ENCODE data around the gene SLAMF1. TPM values are rescaled to one million over a fixed set of nuclear protein-coding genes. Genes with fewer than 3 reads are reported as not detected.

SLAMF1 gene
- total and polyA plus RNA-seq, 9 of the 15 experiments (the other 6 are each of a cell fraction or from before 2014, with no cell fraction given): 0.04 to 0.17 (median 0.11) TPM; not detected in 4

- 67% methylated on average over 4 of the region's 4 CpGs for WGBS (ENCODE audit: insufficient coverage, low coverage, missing lambda C conversion rate)
- H3K27ac ChIP-seq (ENCODE audit: extremely low read depth, low read depth, low read length): no peak overlapping the region
- intact Hi-C loops (cut with micrococcal nuclease) (no loop called here), in situ Hi-C loops (cut with MboI) (no loop called here)
- FAIRE-seq (no peak), ATAC-seq (no peak), DNase-seq (ENCODE audit: extremely low read depth in 1 of 4, low spot score in 3 of 4) (no peak)
- 0 out of 2 replicates have a peak, but pooled peaks cover 3% of the 10 kb centered on the region for H3K9me3 ChIP-seq (replicated peaks; ENCODE audit: control insufficient read depth, insufficient read depth, low read depth, low read length)
- TF ChIP-seq, protein P1, sequence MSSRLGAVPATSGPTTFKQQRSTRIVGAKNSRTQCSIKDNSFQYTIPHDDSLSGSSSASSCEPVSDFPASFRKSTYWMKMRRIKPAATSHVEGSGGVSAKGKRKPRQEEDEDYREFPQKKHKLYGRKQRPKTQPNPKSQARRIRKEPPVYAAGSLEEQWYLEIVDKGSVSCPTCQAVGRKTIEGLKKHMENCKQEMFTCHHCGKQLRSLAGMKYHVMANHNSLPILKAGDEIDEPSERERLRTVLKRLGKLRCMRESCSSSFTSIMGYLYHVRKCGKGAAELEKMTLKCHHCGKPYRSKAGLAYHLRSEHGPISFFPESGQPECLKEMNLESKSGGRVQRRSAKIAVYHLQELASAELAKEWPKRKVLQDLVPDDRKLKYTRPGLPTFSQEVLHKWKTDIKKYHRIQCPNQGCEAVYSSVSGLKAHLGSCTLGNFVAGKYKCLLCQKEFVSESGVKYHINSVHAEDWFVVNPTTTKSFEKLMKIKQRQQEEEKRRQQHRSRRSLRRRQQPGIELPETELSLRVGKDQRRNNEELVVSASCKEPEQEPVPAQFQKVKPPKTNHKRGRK (tag; IDR thresholded peaks at IDR 0.05): no peak
- TF ChIP-seq ARID2 (IDR thresholded peaks at IDR 0.05): no peak
- H3K9ac ChIP-seq (ENCODE audit: insufficient read depth in 1 of 2, low read depth in 2 of 2, low read length in 2 of 2): no peak overlapping the region
- CTCF ChIA-PET (ENCODE audit: low intra/inter-chr PET ratio): no interaction called here
- H3K27me3 ChIP-seq (ENCODE audit: control insufficient read depth in 2 of 2, insufficient read depth in 2 of 2, low read length in 2 of 2): no peaks in the 10 kb centered on the region
- no TSS peak for BruUV-seq (replicated peaks)
- no peaks in the 10 kb centered on the region for H3K9me1 ChIP-seq (ENCODE audit: control insufficient read depth, insufficient read depth, low read length)
- H3K79me2 ChIP-seq (ENCODE audit: control insufficient read depth, insufficient read depth, low read length): no peaks in the 10 kb centered on the region
- no peak overlapping the region for H2AFZ ChIP-seq (ENCODE audit: low read depth, low read length)
- POLR2A ChIA-PET: interaction anchor here (0.6 to 0.8 kb wide), 3 partner anchors 14 to 91 kb away, joined by 3 to 4 read pairs (median 3); no protein-coding TSS in a partner anchor
- H4K20me1 ChIP-seq (replicated peaks; ENCODE audit: control insufficient read depth, insufficient read depth, low read length): no peaks in the 10 kb centered on the region
- no peak overlapping the region for H3K4me3 ChIP-seq
- H3K4me2 ChIP-seq (ENCODE audit: insufficient read depth, low read length): no peak overlapping the region
- peaks cover 3 to 19% of the 10 kb centered on the region in 2 experiments; a peak in 4 of 5 replicates for H3K4me1 ChIP-seq (replicated peaks in 1 of 2; ENCODE audit: control insufficient read depth in 2 of 2, insufficient read depth in 2 of 2, low read length in 2 of 2)
- no peaks in the 10 kb centered on the region for H3K36me3 ChIP-seq (ENCODE audit: control insufficient read depth, insufficient read depth, low read length)
Measured at GRCh38 chr1:160670701-160671100, 23.9 kb upstream of the SLAMF1 start.

DNA sequence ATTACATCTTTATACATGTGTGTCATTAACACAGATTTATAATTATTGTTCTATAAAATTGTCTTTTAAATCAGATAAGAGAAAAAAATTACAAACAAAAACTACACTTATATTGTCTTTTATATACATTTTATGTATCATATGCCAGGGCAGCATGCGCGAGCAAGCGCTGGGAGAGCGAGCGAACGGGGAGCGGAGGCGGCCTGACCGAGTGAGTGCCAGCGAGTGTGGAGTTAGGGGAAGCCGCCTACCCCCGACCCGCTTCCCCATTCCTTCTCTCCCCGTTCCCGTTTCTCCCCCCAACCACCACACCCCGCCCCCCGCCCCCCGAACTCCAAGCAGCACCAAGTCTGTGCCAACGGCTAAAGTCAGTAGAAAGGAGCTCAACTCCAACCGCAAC is 23.0 kb upstream of the SLAMF1 start:
- no peak for ATAC-seq
- no peak overlapping the region for H3K4me3 ChIP-seq
- no peaks in the 10 kb centered on the region for H3K27me3 ChIP-seq (ENCODE audit: control insufficient read depth in 2 of 2, insufficient read depth in 2 of 2, low read length in 2 of 2)
- no peaks in the 10 kb centered on the region for H3K36me3 ChIP-seq (ENCODE audit: control insufficient read depth, insufficient read depth, low read length)
- H2AFZ ChIP-seq (ENCODE audit: low read depth, low read length): no peak overlapping the region
- FAIRE-seq: no peak
- intact Hi-C loops (cut with micrococcal nuclease): loop anchor here (5.0 kb wide), 2 partner anchors 43 to 128 kb away; no protein-coding TSS in a partner anchor
- no TSS peak for BruUV-seq (replicated peaks)
- H3K9ac ChIP-seq (ENCODE audit: insufficient read depth in 1 of 2, low read depth in 2 of 2, low read length in 2 of 2): no peak overlapping the region
- 0 out of 2 replicates have a peak, but pooled peaks cover 3% of the 10 kb centered on the region for H3K9me3 ChIP-seq (replicated peaks; ENCODE audit: control insufficient read depth, insufficient read depth, low read depth, low read length)
- peaks cover 3 to 22% of the 10 kb centered on the region in 2 experiments; a peak in 4 of 5 replicates for H3K4me1 ChIP-seq (replicated peaks in 1 of 2; ENCODE audit: control insufficient read depth in 2 of 2, insufficient read depth in 2 of 2, low read length in 2 of 2)
- H4K20me1 ChIP-seq (replicated peaks; ENCODE audit: control insufficient read depth, insufficient read depth, low read length): no peaks in the 10 kb centered on the region
- 93% methylated on average over 12 of the region's 20 CpGs for WGBS (ENCODE audit: insufficient coverage, low coverage, missing lambda C conversion rate)
- DNase-seq (ENCODE audit: extremely low read depth in 1 of 4, low spot score in 3 of 4): no peak
- no peak overlapping the region for H3K4me2 ChIP-seq (ENCODE audit: insufficient read depth, low read length)
- H3K9me1 ChIP-seq (ENCODE audit: control insufficient read depth, insufficient read depth, low read length): no peaks in the 10 kb centered on the region
- H3K79me2 ChIP-seq (ENCODE audit: control insufficient read depth, insufficient read depth, low read length): no peaks in the 10 kb centered on the region
- ChIA-PET POLR2A (no interaction called here), CTCF (ENCODE audit: low intra/inter-chr PET ratio) (no interaction called here)
- H3K27ac ChIP-seq (ENCODE audit: extremely low read depth, low read depth, low read length): no peak overlapping the region
- in situ Hi-C loops (cut with MboI): no loop called here
- TF ChIP-seq ELF1 (tag; IDR thresholded peaks at IDR 0.05): no peak
- no peak for TF ChIP-seq ZFX (CRISPR knock-in tag; IDR thresholded peaks at IDR 0.05)
- no peak for TF ChIP-seq NCOA1 (IDR thresholded peaks at IDR 0.05; ENCODE audit: low read depth)
- TF ChIP-seq TOE1 (IDR thresholded peaks at IDR 0.05; ENCODE audit: borderline replicate concordance): no peak
- no peak for TF ChIP-seq TOE1 (CRISPR knock-in tag; IDR thresholded peaks at IDR 0.05; ENCODE audit: borderline replicate concordance, low read depth)
- TF ChIP-seq CBX1 (IDR thresholded peaks at IDR 0.05; ENCODE audit: low read depth): no peak
- TF ChIP-seq NONO (IDR thresholded peaks at IDR 0.05; ENCODE audit: low read depth in 2 of 2, low read length in 1 of 2): no peak
- TF ChIP-seq, protein P2, sequence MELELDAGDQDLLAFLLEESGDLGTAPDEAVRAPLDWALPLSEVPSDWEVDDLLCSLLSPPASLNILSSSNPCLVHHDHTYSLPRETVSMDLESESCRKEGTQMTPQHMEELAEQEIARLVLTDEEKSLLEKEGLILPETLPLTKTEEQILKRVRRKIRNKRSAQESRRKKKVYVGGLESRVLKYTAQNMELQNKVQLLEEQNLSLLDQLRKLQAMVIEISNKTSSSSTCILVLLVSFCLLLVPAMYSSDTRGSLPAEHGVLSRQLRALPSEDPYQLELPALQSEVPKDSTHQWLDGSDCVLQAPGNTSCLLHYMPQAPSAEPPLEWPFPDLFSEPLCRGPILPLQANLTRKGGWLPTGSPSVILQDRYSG (tag; conservative IDR thresholded peaks at IDR 0.05; ENCODE audit: low read depth): no peak
- TF ChIP-seq RBM15 (IDR thresholded peaks at IDR 0.05; ENCODE audit: insufficient read depth, low read length): no peak
